GM12801 (cell line): ENCODE data around the gene KPTN.

Experiments
- CTCF ChIP-seq: IDR thresholded peaks from one replicate; pipeline ENCODE4 v1.5.1; 2011; ENCODE audit warnings: control low read depth; ENCODE audit not compliant: insufficient read length; ENCODE audit errors: extremely low read depth

The KPTN gene

GRCh38 chr19:47493378-47494210, 9.6 kb upstream of the KPTN start:
- TF ChIP-seq CTCF = no peak

- no peak for TF ChIP-seq CTCF
Measured at GRCh38 chr19:47492571-47493377, 8.8 kb upstream of the KPTN start.

GRCh38 chr19:47492137-47492533, 8.1 kb upstream of the KPTN start:
- TF ChIP-seq CTCF = no peak

GRCh38 chr19:47491358-47492136, 7.5 kb upstream of the KPTN start:
- TF ChIP-seq CTCF = no peak

- TF ChIP-seq CTCF = no peak
Measured at GRCh38 chr19:47490847-47491246, 6.8 kb upstream of the KPTN start.

GRCh38 chr19:47490031-47490430, 6.0 kb upstream of the KPTN start:
- no peak for TF ChIP-seq CTCF
